Endothelial cell of umbilical vein (primary cell): ENCODE data around the gene TUFT1. TPM values are rescaled to one million over a fixed set of nuclear protein-coding genes. Genes with fewer than 3 reads are reported as not detected.

Source experiments
- BruUV-seq: library from RNA; stranded (reverse); fragments of 400-500 nt; replicated peaks from 2 replicates; lab custom pipeline; 2021; lab: Mats Ljungman, UMichigan
- CTCF ChIA-PET: fragments of 300-600, 350-600 bp; sonication (Branson Sonifier 250); formaldehyde crosslinking; loops from one replicate; lab custom pipeline; 2021; ENCODE audit warnings: antibody characterized with exemption, inconsistent platforms; lab: Charles Lee
- POLR2A ChIA-PET: fragments of 300-600, 350-600 bp; sonication (Branson Sonifier 250); formaldehyde crosslinking; loops from one replicate; lab custom pipeline; 2021; ENCODE audit warnings: antibody characterized with exemption, inconsistent platforms; lab: Charles Lee
- DNase-seq: peaks from one replicate; pipeline ENCODE4 v3.0.0-alpha.2; 2011; ENCODE audit warnings: low read depth, low spot score
- FAIRE-seq: peaks from 2 replicates; lab custom pipeline; 2011; peaks lifted over from hg19 to GRCh38; lab: Jason Lieb, UNC
- H2AFZ ChIP-seq: 2 replicates; pipeline ENCODE4 v1.6.0; 2012; ENCODE audit warnings: low read depth, low read length, control low read depth, inconsistent platforms
- H3K27ac ChIP-seq: 2 replicates; pipeline ENCODE4 v1.5.1; 2011; ENCODE audit warnings: low read depth, mild to moderate bottlenecking, control low read depth, low read length, moderate library complexity; ENCODE audit not compliant: insufficient read depth
- H3K27me3 ChIP-seq, 2 experiments: 2 replicates each; pipeline versions ENCODE4 v1.6.0 to v1.6.1; 2011; ENCODE audit warnings: low read length in 2 of 2, mixed read lengths in 1 of 2; ENCODE audit not compliant: control insufficient read depth in 2 of 2, insufficient read depth in 2 of 2
- H3K36me3 ChIP-seq, 2 experiments: 2 replicates in 1 of 2; 3 replicates in 1 of 2; pipeline ENCODE4 v1.5.1; 2011; ENCODE audit warnings: low read length in 2 of 2, mild to moderate bottlenecking in 1 of 2, moderate library complexity in 1 of 2; ENCODE audit not compliant: control insufficient read depth in 2 of 2, insufficient read depth in 2 of 2; ENCODE audit errors: extremely low read depth in 1 of 2
- H3K4me1 ChIP-seq: 3 replicates; pipeline ENCODE4 v1.5.1; 2011; ENCODE audit warnings: mild to moderate bottlenecking, low read length; ENCODE audit not compliant: control insufficient read depth, insufficient read depth; ENCODE audit errors: extremely low read depth
- H3K4me2 ChIP-seq: 2 replicates; pipeline ENCODE4 v1.6.1; 2011; ENCODE audit warnings: low read length, control low read depth, mixed read lengths; ENCODE audit not compliant: insufficient read depth
- H3K4me3 ChIP-seq, 3 experiments: fragments of 200-600 bp in 1 of 3; sonication (generic), shearing (Covaris generic) in 1 of 3; replicated peaks in 1 of 3; 2 replicates each; pipeline ENCODE4 v1.5.1; 2011 to 2016; ENCODE audit warnings: control low read depth in 3 of 3, low read length in 3 of 3, mild to moderate bottlenecking in 2 of 3, inconsistent platforms in 1 of 3, low read depth in 1 of 3, moderate library complexity in 1 of 3; ENCODE audit not compliant: insufficient read depth in 1 of 3
- H3K79me2 ChIP-seq: 2 replicates; pipeline ENCODE4 v1.6.0; 2012; ENCODE audit warnings: low read length, inconsistent platforms; ENCODE audit not compliant: control insufficient read depth, insufficient read depth
- H3K9ac ChIP-seq: replicated peaks from 2 replicates; pipeline ENCODE3; 2011; ENCODE audit warnings: low read length, control low read depth; ENCODE audit not compliant: insufficient read depth; ENCODE audit errors: extremely low read depth
- H3K9me1 ChIP-seq: replicated peaks from 3 replicates; pipeline ENCODE4 v1.6.0; 2011; ENCODE audit warnings: mild to moderate bottlenecking, low read length; ENCODE audit not compliant: control insufficient read depth, insufficient read depth; ENCODE audit errors: extremely low read depth
- H3K9me3 ChIP-seq: replicated peaks from 2 replicates; pipeline ENCODE4 v1.5.1; 2012; ENCODE audit warnings: low read length, inconsistent platforms; ENCODE audit not compliant: control insufficient read depth, insufficient read depth
- H4K20me1 ChIP-seq: replicated peaks from 2 replicates; pipeline ENCODE3; 2011; ENCODE audit warnings: mild to moderate bottlenecking, low read length; ENCODE audit not compliant: control insufficient read depth, insufficient read depth; ENCODE audit errors: extremely low read depth
- CTCF ChIP-seq, 2 donors: IDR thresholded peaks; 1 replicate in 1 of 2; 2 replicates in 1 of 2; pipeline ENCODE4 v1.5.1; 2011; ENCODE audit warnings: low read length in 2 of 2, mild to moderate bottlenecking in 2 of 2, moderate library complexity in 2 of 2, control low read depth in 1 of 2, inconsistent platforms in 1 of 2, low read depth in 1 of 2; ENCODE audit not compliant: insufficient read depth in 1 of 2; ENCODE audit errors: extremely low read depth in 1 of 2
- FOS ChIP-seq: IDR thresholded peaks from 2 replicates; pipeline ENCODE4 v1.6.1; 2011; ENCODE audit warnings: mild to moderate bottlenecking, low read length, moderate library complexity, borderline replicate concordance; ENCODE audit not compliant: insufficient read depth
- JUN ChIP-seq: IDR thresholded peaks from 2 replicates; pipeline ENCODE4 v1.6.1; 2011; ENCODE audit warnings: borderline replicate concordance, low read depth; ENCODE audit not compliant: insufficient read length, insufficient read depth
- POLR2A ChIP-seq: IDR thresholded peaks from 2 replicates; pipeline ENCODE4 v1.6.1; 2012; ENCODE audit warnings: low read depth, mild to moderate bottlenecking, control low read depth, low read length
- POLR2AphosphoS5 ChIP-seq: IDR thresholded peaks from 2 replicates; pipeline ENCODE4 v1.6.1; 2012; ENCODE audit warnings: low read depth, mild to moderate bottlenecking, control low read depth, low read length, moderate library complexity; ENCODE audit not compliant: insufficient read depth
- dilution Hi-C: fragments of 300-500 bp; cut with MboI; formaldehyde crosslinking; loops from one replicate; pipeline ENCODE4 v1.15.0; 2019; ENCODE audit warnings: low sequenced_read_pairs; ENCODE audit not compliant: extremely low pct_ligation_motif_present
- intact Hi-C: fragments of 100-400 bp; cut with micrococcal nuclease; formaldehyde crosslinking; loops from one replicate; pipeline ENCODE4 v1.10.0; 2022
- polyA plus RNA-seq, 4 experiments: library from polyadenylated mRNA; depleted of rRNA in 3 of 4; stranded (reverse) in 3 of 4; unstranded in 1 of 4; fragments of >200 nt; gene quantifications; 2 replicates each; pipeline versions ENCODE4 v1.2.1 to v1.2.3, GENCODE V29; 2011 to 2012; ENCODE audit warnings: missing spikeins in 1 of 4
- total RNA-seq: library from RNA; stranded (reverse); gene quantifications from 2 replicates; pipeline ENCODE4 v1.2.3, GENCODE V29; 2021

Gene TUFT1
- total and polyA plus RNA-seq, 2 donors (not counting 3 experiments of a cell fraction or from before 2014, with no cell fraction given), result 4.3 to 5.1 TPM

- Histone ChIP-seq H3K4me3 (no peak overlapping the region), H3K27me3 (no peaks in the 10 kb centered on the region), H3K27ac (no peak overlapping the region), H2AFZ (no peak overlapping the region), H3K4me2 (no peak overlapping the region), H3K9me3 (no peaks in the 10 kb centered on the region), H3K36me3 (no peaks in the 10 kb centered on the region), H4K20me1 (no peaks in the 10 kb centered on the region), H3K4me1 (peaks cover 16% of the 10 kb centered on the region), H3K79me2 (no peaks in the 10 kb centered on the region), H3K9me1 (no peaks in the 10 kb centered on the region), H3K9ac (no peak overlapping the region)
- ChIA-PET POLR2A (no interaction called here), CTCF (interaction anchor here (2.0 kb wide), 1 partner anchor 10 kb away, joined by 6 read pairs; no protein-coding TSS in a partner anchor)
- no peak for FAIRE-seq
- DNase-seq, result no peak
- TF ChIP-seq POLR2A (no peak), POLR2AphosphoS5 (no peak), CTCF (IDR thresholded peaks at IDR 0.05; ENCODE audit: extremely low read depth in 1 of 2, insufficient read depth in 1 of 2, low read depth in 1 of 2, low read length in 2 of 2) (no peak), FOS (no peak), JUN (no peak)
- intact Hi-C loops (no loop called here), dilution Hi-C loops (no loop called here)
- no TSS peak for BruUV-seq
These were observed 5.4 kb downstream of the TUFT1 start for GRCh38 chr1:151545542-151545941.
